Activated CD8-positive, alpha-beta memory T cell treated with anti-CD3 and anti-CD28 coated beads, Interleukin-2, amount 10 ng/mL, durations not matched to agents 7 days and 5 days (primary cell): ENCODE data around the gene EIF3B. TPM values are rescaled to one million over a fixed set of nuclear protein-coding genes. Genes with fewer than 3 reads are reported as not detected.
"Not testable (repeated sequence)": the region's sequence is repeated elsewhere in the genome, so short reads cannot be mapped to it uniquely, and the experiment has no call there.

ENCODE experiments used
- ATAC-seq: fragments of 150-1000 bp; cut with Tn5 transposase; one replicate; pipeline ENCODE4 v1.10.0; 2021; ENCODE audit warnings: moderate library complexity
- CTCF ChIA-PET: fragments of 350-600 bp; sonication (Branson Sonifier 250); formaldehyde crosslinking; loops from one replicate; lab custom pipeline; 2021; ENCODE audit warnings: antibody characterized with exemption; lab: Charles Lee
- DNase-seq: peaks from one replicate; pipeline ENCODE4 v3.0.0-alpha.2; 2020
- H3K27ac Mint-ChIP-seq: one replicate; pipeline ENCODE4 v1.8.0; 2021; ENCODE audit warnings: mild to moderate bottlenecking, mixed read lengths
- H3K27me3 Mint-ChIP-seq: one replicate; pipeline ENCODE4 v1.8.0; 2021; ENCODE audit warnings: mixed read lengths
- H3K36me3 Mint-ChIP-seq: one replicate; pipeline ENCODE4 v1.8.0; 2021; ENCODE audit warnings: mild to moderate bottlenecking, mixed read lengths
- H3K4me1 Mint-ChIP-seq: one replicate; pipeline ENCODE4 v1.8.0; 2021; ENCODE audit warnings: mixed read lengths
- H3K4me3 Mint-ChIP-seq: one replicate; pipeline ENCODE4 v1.8.0; 2021; ENCODE audit warnings: mild to moderate bottlenecking, moderate library complexity, mixed read lengths
- H3K9me3 Mint-ChIP-seq: one replicate; pipeline ENCODE4 v1.8.0; 2022; ENCODE audit warnings: low read depth, mixed read lengths
- total RNA-seq, 2 experiments: library from RNA; stranded (reverse); gene quantifications; one replicate each; pipeline ENCODE4 v1.2.3, GENCODE V29; 2021

EIF3B gene
- total RNA-seq, 2 experiments from 2014 or later: 170 to 204 TPM

DNA sequence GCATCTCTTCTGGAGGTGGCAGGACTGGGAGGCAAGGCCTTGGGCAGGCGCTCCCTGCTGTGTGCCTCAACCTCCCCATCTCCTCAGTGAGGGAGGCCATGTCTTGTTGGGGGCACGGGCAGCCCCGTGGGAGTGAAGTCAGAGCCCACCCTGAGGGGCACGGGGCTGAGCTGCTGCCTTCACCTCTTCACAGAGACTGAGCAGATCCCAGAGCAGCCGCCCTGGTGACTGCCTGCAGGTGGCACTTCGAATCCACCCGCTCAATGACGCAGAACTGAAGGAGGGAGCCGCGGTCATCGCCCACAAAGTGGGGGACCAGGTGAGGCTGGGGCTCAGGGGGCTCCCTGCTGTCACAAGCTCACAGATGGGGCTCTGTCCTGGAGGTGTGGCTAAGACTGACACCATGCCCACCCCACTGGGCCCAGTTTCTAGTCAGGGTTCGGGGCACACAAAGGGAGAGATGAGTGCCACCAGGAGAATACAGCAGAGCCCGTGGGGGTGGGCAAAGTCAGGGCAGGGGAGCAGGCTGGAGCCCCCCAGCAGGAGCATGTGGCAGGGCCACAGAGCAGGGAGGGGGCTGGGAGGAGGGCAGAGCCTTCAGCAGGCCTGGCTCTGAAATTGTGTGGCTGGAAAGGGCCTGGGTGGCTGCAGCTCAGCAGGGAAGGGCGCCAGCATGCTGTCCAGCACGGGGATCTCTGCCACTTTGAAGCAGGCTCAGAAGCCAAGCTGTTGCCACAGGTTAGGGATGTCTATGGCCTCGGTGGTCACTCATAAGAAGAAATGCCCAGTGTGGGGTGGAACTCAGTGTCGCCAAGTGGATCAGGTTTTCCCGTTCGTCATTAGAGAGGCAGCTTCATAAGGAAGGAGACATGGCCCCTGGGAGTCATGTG, 30.0 kb downstream of the EIF3B start:
- H3K27ac Mint-ChIP-seq: no peak overlapping the region
- CTCF ChIA-PET: interaction anchor here (1.0 to 2.3 kb wide), 4 partner anchors 11 to 85 kb away, joined by 4 to 13 read pairs (median 8); no protein-coding TSS in a partner anchor
- no peaks in the 10 kb centered on the region for H3K27me3 Mint-ChIP-seq
- H3K36me3 Mint-ChIP-seq: peaks cover 13% of the 10 kb centered on the region
- no peaks in the 10 kb centered on the region for H3K9me3 Mint-ChIP-seq
- DNase-seq: no peak
- H3K4me3 Mint-ChIP-seq: no peak overlapping the region
- no peaks in the 10 kb centered on the region for H3K4me1 Mint-ChIP-seq
- peak; percentile 35 for ATAC-seq

GRCh38 chr7:2386122-2386521, 31.5 kb downstream of the EIF3B start:
- H3K27me3 Mint-ChIP-seq, H3K27ac Mint-ChIP-seq, H3K9me3 Mint-ChIP-seq, H3K4me3 Mint-ChIP-seq, CTCF ChIA-PET, H3K36me3 Mint-ChIP-seq, ATAC-seq, H3K4me1 Mint-ChIP-seq, DNase-seq: not testable (repeated sequence)

DNA sequence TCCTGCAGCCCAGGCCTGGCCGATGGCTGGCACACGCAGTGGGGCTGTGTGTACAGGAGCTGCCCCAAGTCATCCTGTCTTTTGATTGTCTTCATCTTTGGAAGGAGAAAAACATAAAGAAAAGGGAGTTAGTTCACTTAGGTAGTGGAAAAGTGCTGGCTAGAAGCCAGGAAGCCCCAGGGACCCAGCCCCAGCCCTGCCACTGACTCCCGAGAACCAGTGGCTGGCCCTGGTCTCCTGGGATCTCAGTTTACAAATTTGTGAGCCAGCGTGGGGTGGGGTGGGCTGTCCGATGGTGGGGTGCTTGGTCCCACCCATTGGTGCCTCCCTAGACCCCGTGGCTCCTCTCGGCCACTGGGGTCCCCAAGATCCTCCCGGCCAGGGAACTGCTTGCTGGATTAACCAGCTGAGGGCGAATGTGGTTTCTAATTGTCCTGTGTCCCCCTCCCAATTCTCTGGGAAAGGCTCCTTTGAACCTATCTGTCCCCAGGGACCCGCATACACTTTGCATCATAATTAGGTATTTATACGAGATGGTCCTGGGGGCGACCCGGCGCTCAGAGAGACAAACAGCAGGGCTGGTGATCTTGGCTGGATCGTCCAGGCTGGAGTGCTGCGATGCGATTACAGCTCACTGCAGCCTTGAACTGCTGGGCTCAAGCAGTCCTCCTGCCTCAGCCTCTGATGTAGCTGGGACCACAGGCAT, 32.5 kb downstream of the EIF3B start:
- peaks cover 1% of the 10 kb centered on the region for H3K36me3 Mint-ChIP-seq
- no peak overlapping the region for H3K27ac Mint-ChIP-seq
- DNase-seq: no peak
- ATAC-seq: no peak
- H3K4me3 Mint-ChIP-seq: no peak overlapping the region
- H3K27me3 Mint-ChIP-seq: no peaks in the 10 kb centered on the region
- CTCF ChIA-PET: interaction anchor here (0.9 to 1.2 kb wide), 2 partner anchors 44 to 82 kb away, joined by 3 to 4 read pairs; no protein-coding TSS in a partner anchor
- H3K9me3 Mint-ChIP-seq: no peaks in the 10 kb centered on the region
- no peaks in the 10 kb centered on the region for H3K4me1 Mint-ChIP-seq

DNA sequence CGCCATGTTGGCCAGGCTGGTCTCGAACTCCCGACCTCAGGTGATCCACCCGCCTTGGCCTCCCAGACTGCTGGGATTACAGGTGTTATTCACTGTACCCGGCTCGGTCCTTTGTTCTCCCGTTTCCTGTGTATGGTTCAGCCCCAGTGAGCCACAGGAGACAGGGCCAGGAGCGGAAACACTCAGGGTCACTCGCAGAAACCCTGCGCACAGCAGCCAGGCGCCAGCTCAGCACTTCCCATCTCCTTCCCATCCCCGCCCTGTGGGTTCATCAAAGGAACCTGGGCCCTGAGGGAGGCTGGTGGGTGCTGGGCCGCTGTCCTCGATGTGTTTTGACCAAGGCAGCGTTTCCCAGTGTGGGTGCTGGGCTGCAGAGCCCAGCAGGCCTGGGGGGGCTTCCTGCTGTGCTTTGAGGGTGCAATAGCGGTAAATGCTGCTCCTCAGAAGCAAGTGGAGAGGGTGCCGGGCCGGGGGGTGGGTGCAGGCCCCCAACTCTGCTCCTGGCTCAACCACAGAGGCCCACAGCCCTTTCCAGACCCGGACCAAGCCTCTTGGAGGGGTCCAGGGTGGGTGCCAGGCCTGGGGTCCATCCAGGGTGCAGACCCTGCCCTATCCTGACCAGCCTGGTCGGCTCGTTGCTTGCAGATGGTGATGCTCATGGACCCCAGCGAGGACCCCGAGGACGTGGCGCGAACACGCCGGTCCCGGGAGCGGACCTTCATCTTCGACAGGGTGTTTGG, 33.4 kb downstream of the EIF3B start:
- H3K27ac Mint-ChIP-seq: no peak overlapping the region
- H3K27me3 Mint-ChIP-seq: no peaks in the 10 kb centered on the region
- H3K36me3 Mint-ChIP-seq: peaks cover 1% of the 10 kb centered on the region
- DNase-seq (no peak), ATAC-seq (no peak)
- CTCF ChIA-PET: interaction anchor here (0.7 to 1.2 kb wide), 3 partner anchors 43 to 216 kb away, joined by 3 to 4 read pairs (median 3); no protein-coding TSS in a partner anchor
- peaks cover 2% of the 10 kb centered on the region for H3K4me1 Mint-ChIP-seq
- no peaks in the 10 kb centered on the region for H3K9me3 Mint-ChIP-seq
- no peak overlapping the region for H3K4me3 Mint-ChIP-seq

DNA sequence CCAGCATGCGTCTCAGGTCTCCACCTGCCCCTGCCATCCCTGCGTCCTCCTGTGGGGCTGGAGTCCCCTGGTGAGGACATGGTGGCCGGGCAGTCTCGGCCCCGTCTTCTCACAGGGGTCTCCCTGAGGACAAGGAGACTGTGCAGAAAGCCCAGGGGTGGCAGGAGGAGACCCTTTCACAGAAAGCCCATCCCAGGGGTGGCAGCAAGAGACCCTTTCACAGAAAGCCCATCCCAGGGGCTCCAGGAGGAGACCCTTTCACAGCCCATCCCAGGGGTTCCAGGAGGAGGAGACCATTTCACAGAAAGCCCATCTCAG, 34.0 kb downstream of the EIF3B start:
- Mint-ChIP-seq H3K4me1 (peaks cover 2% of the 10 kb centered on the region), H3K9me3 (no peaks in the 10 kb centered on the region), H3K27me3 (no peaks in the 10 kb centered on the region), H3K36me3 (peaks cover 1% of the 10 kb centered on the region), H3K27ac (no peak overlapping the region), H3K4me3 (no peak overlapping the region)
- CTCF ChIA-PET: no interaction called here
- DNase-seq: no peak
- no peak for ATAC-seq

DNA sequence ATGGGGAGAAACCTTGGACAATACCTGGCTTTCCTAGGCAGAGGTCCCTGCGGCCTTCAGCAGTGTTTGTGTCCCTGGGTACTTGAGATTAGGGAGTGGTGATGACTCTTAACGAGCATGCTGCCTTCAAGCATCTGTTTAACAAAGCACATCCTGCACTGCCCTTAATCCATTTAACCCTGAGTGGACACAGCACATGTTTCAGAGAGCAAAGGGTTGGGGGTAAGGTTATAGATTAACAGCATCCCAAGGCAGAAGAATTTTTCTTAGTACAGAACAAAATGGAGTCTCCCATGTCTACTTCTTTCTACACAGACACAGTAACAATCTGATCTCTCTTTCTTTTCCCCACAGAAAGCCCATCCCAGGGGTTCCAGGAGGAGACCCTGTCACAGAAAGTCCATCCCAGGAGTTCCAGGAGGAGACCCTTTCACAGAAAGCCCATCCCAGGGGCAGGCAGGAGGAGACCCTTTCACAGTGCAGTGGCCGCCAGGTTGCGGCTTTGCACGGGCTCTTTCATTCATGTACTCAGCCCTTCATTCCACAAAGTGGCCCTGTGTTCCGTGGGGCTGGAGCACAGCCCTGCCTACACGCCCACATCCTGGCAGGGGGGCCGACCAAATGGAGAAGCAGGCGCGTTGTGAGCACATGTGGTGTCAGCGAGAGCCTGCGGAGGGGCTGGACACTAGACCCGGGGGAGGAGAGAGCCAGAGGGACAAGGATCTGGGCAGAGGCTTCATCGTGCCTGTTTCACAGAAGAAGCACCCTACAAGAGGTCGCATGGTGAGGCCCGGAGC, 35.6 kb downstream of the EIF3B start:
- ATAC-seq, H3K9me3 Mint-ChIP-seq, DNase-seq, H3K4me3 Mint-ChIP-seq, CTCF ChIA-PET, H3K36me3 Mint-ChIP-seq, H3K27me3 Mint-ChIP-seq, H3K27ac Mint-ChIP-seq, H3K4me1 Mint-ChIP-seq: not testable (repeated sequence)

DNA sequence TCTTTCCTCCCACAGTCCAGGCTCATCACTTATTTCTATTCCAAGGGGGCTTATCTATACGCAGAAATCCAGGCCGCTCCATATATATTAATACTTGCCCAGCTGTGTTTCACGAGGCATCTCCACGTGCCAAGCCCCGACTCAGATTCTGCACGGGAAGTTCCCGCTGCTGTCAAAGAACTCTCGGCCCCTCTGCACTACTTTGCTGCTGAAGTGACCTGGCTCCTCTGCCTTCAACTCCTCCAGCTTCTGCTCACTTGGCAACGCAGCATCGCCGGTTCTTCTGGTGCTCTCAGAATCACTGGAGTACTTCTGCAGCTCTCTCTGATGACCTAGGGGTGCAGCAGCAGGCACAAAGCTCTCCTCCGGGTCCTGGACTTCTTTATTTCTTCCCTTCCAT, 39.1 kb downstream of the EIF3B start:
- H3K27ac Mint-ChIP-seq: no peak overlapping the region
- CTCF ChIA-PET: interaction anchor here (0.5 kb wide), 1 partner anchor 23 kb away, joined by 3 read pairs; no protein-coding TSS in a partner anchor
- peaks cover 2% of the 10 kb centered on the region for H3K36me3 Mint-ChIP-seq
- H3K27me3 Mint-ChIP-seq: no peaks in the 10 kb centered on the region
- ATAC-seq: no peak
- H3K9me3 Mint-ChIP-seq: no peaks in the 10 kb centered on the region
- peaks cover 11% of the 10 kb centered on the region for H3K4me1 Mint-ChIP-seq
- H3K4me3 Mint-ChIP-seq: no peak overlapping the region
- no peak for DNase-seq

DNA sequence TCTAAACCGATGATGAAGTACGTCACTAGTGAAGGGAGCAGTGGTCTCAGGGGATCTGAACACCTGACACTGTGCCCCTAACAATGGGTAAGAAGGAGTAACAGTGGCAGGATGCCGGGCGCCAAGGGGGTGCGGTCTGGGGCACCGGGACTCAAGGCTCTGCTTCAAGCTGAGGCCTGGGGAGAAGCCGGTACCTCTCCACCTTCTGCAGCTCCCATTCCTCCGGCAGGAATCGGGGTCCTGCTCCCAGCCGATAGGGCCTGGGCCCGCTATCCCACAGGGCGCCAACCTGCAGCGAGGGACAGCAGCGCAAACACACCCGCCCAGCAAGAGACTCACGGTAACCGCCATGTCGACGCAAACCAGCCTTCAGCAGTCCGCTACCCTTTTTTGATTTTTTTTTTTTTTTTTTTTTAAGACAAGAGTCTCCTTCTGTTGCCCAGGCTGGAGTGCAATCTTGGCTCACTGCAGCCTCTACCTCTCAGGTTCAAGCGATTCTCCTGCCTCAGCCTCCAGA, 40.0 kb downstream of the EIF3B start:
- Mint-ChIP-seq H3K36me3 (peaks cover 2% of the 10 kb centered on the region), H3K4me3 (no peak overlapping the region), H3K27me3 (no peaks in the 10 kb centered on the region), H3K27ac (no peak overlapping the region), H3K9me3 (no peaks in the 10 kb centered on the region), H3K4me1 (peaks cover 16% of the 10 kb centered on the region)
- CTCF ChIA-PET: interaction anchor here (0.7 to 1.8 kb wide), 3 partner anchors 10 to 76 kb away, joined by 3 to 4 read pairs (median 3); no protein-coding TSS in a partner anchor
- ATAC-seq (no peak), DNase-seq (no peak)

GRCh38 chr7:2398506-2398905, 43.9 kb downstream of the EIF3B start:
- H3K27ac Mint-ChIP-seq: peak overlapping the region; percentile 1

GRCh38 chr7:2399848-2400587, 45.4 kb downstream of the EIF3B start:
- peaks cover 10% of the 10 kb centered on the region for H3K36me3 Mint-ChIP-seq
- ATAC-seq (peak; percentile 17), DNase-seq (peak; percentile 83)
- no peaks in the 10 kb centered on the region for H3K9me3 Mint-ChIP-seq
- peaks cover 39% of the 10 kb centered on the region for H3K4me1 Mint-ChIP-seq
- peak overlapping the region; percentile 73 for H3K27ac Mint-ChIP-seq
- H3K27me3 Mint-ChIP-seq: no peaks in the 10 kb centered on the region
- CTCF ChIA-PET: interaction anchor here (1.0 to 2.0 kb wide), 8 partner anchors 11 to 310 kb away, joined by 3 to 7 read pairs (median 4); no protein-coding TSS in a partner anchor
- peak overlapping the region; percentile 34 for H3K4me3 Mint-ChIP-seq

More at GRCh38 chr7:2398506-2398905, 43.9 kb downstream of the EIF3B start:
- Mint-ChIP-seq H3K9me3 (no peaks in the 10 kb centered on the region), H3K4me1 (peaks cover 32% of the 10 kb centered on the region), H3K27me3 (no peaks in the 10 kb centered on the region), H3K36me3 (peaks cover 2% of the 10 kb centered on the region), H3K4me3 (no peak overlapping the region)
- ATAC-seq (no peak), DNase-seq (no peak)
- CTCF ChIA-PET: interaction anchor here (1.6 to 2.0 kb wide), 2 partner anchors 14 to 34 kb away, joined by 5 to 7 read pairs; no protein-coding TSS in a partner anchor

DNA sequence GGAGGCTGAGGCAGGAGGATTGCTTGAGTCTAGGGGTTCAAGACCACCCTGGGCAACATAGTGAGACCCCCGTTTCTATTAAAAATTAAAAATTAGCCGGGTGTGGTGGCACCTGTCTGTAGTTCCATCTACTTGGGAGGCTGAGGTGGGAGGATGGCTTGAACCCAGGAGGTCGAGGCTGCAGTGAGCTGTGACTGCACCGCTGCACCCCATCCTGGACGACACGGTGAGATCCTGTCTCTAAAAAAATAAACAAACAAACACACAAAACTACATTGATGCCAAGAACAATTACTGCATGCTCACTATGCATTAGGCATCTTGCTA, 48.0 kb downstream of the EIF3B start:
- peak overlapping the region; percentile 75 for H3K27ac Mint-ChIP-seq
- H3K9me3 Mint-ChIP-seq: no peaks in the 10 kb centered on the region
- H3K4me1 Mint-ChIP-seq: peaks cover 55% of the 10 kb centered on the region
- DNase-seq (no peak), ATAC-seq (no peak)
- peaks cover 17% of the 10 kb centered on the region for H3K36me3 Mint-ChIP-seq
- peak overlapping the region; percentile 86 for H3K4me3 Mint-ChIP-seq
- no peaks in the 10 kb centered on the region for H3K27me3 Mint-ChIP-seq
- CTCF ChIA-PET: interaction anchor here (0.7 to 2.0 kb wide), 3 partner anchors 29 to 49 kb away, joined by 3 to 7 read pairs (median 6); no protein-coding TSS in a partner anchor
